Measurements from ENCODE around the gene VWA3A.

- TF ChIP-seq POLR2A (IDR thresholded peaks at IDR 0.05; ENCODE audit: low read depth, low read length) (no peak), MAX (IDR thresholded peaks at IDR 0.05; ENCODE audit: insufficient read depth, insufficient read length) (no peak), POLR2AphosphoS5 (IDR thresholded peaks at IDR 0.05; ENCODE audit: insufficient read depth, low read depth, low read length) (no peak), CTCF (IDR thresholded peaks at IDR 0.05; ENCODE audit: extremely low read depth in 1 of 2, insufficient read depth in 1 of 2, low read depth in 1 of 2, low read length in 2 of 2) (no peak), EZH2 (IDR thresholded peaks at IDR 0.05; ENCODE audit: borderline replicate concordance, low read depth, low read length, severe bottlenecking) (no peak), FOS (IDR thresholded peaks at IDR 0.05; ENCODE audit: borderline replicate concordance, insufficient read depth, low read length) (no peak), JUN (IDR thresholded peaks at IDR 0.05; ENCODE audit: borderline replicate concordance, insufficient read depth, insufficient read length, low read depth) (no peak), MYC (IDR thresholded peaks at IDR 0.05; ENCODE audit: low read depth, low read length) (no peak), GATA2 (IDR thresholded peaks at IDR 0.05; ENCODE audit: insufficient read depth, insufficient read length, low read depth, low read length) (no peak)
These were observed 32.4 kb downstream of the VWA3A start for GRCh38 chr16:22124583-22125284.

All from endothelial cell of umbilical vein (primary cell).